NB4 (cell line): ENCODE data around the gene C1QTNF8.

Source experiments
- DNase-seq: peaks from one replicate; pipeline ENCODE4 v3.0.0; 2010; ENCODE audit warnings: low read depth
- H3K4me3 ChIP-seq: one replicate; pipeline ENCODE4 v1.5.1; 2011; ENCODE audit warnings: mild to moderate bottlenecking, low read depth, low read length, moderate library complexity
- CTCF ChIP-seq: IDR thresholded peaks from one replicate; pipeline ENCODE4 v1.5.1; 2012; ENCODE audit warnings: low read depth, low read length
- MAX ChIP-seq: IDR thresholded peaks from 2 replicates; pipeline ENCODE4 v1.6.1; 2011; ENCODE audit warnings: low read depth, low read length
- MYC ChIP-seq: IDR thresholded peaks from 2 replicates; pipeline ENCODE4 v1.6.1; 2011; ENCODE audit warnings: low read depth, low read length
- POLR2A ChIP-seq: IDR thresholded peaks from 2 replicates; pipeline ENCODE4 v1.6.1; 2011; ENCODE audit warnings: mild to moderate bottlenecking; ENCODE audit not compliant: insufficient read length; ENCODE audit errors: extremely low read depth

Gene C1QTNF8

GRCh38 chr16:1075546-1075945, 20.5 kb downstream of the C1QTNF8 start:
- no peak for DNase-seq
- no peak for TF ChIP-seq POLR2A
- no peak for TF ChIP-seq CTCF
- TF ChIP-seq MAX, result no peak
- TF ChIP-seq MYC, result no peak
- no peak overlapping the region for H3K4me3 ChIP-seq

DNA sequence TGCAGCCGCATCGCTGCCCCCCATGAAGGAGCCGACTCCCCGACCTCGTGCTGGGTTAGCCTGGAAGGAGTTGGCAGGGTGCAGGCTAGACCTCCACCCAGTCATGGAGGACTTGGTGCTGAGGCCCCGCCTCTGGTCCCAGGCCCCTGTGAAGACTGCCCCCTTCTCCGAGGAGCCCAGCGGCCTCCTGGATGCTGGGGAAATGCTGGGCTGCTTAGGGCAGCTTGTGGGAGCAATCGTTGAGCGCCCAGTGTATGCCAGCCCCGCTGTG, 21.7 kb downstream of the C1QTNF8 start:
- no peak overlapping the region for H3K4me3 ChIP-seq
- no peak for DNase-seq
- TF ChIP-seq CTCF (no peak), POLR2A (no peak), MYC (no peak), MAX (no peak)

DNA sequence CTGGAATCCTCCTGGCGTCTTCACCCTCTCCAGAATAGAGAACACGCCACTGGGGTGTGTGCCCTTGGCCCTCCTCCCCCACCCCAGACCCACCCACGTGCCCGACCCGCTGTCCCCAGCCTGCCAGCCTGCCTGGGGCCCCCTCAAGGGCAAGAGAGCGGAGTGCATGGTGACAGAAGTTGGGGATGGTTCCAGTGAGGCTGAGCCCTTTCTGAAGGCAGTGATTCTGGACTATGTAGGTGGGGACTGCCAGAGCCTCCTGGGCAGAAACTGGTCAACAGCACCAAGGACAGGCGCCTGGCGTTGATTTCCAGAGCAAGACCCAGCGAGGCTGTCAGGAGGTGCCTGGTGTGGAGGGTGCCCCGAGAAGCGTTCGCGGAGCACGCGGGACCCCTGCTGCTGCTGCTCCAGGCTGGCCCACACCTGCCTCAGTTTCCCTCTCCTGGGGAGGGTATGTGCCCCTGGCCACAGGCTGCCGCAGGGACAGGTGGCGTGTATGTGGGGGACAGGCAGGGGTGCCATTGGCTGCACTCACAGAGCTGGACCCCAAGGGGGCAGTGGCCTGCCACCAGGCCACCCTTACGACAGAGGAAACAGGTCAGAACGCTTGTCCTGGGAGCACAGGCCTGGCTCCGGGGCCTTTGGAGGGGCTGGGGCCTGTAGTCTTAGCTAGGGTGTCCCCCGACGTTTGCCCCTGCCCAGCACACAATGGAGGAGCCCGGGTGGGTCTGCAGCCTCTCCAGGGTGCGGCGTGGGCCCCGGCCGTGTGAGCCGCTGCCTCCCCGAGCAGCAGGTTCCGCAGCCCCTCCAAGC, 22.3 kb downstream of the C1QTNF8 start:
- TF ChIP-seq POLR2A (no peak), MAX (no peak), CTCF (no peak), MYC (no peak)
- DNase-seq, result no peak
- no peak overlapping the region for H3K4me3 ChIP-seq

DNA sequence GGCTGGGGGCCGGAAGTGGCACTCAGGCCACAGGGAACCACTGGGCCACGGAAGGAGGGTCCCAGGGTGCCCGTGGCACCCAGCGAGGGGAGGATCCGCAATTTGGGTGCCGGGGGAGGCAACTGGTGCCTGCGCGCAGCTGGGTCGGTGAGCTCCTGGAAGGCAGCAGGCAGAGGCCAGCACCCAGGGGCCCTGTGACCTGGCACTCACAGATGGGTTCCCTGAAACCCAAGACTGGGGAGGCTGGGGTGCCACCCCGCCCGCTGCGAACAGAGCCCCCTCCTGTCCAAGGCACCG, 22.8 kb downstream of the C1QTNF8 start:
- no peak overlapping the region for H3K4me3 ChIP-seq
- DNase-seq, result no peak
- TF ChIP-seq POLR2A, result no peak
- TF ChIP-seq MYC, result no peak
- no peak for TF ChIP-seq CTCF
- no peak for TF ChIP-seq MAX

- H3K4me3 ChIP-seq, result no peak within 1 kb of the TSS
- DNase-seq, result no peak
- no peak for TF ChIP-seq MAX
- no peak for TF ChIP-seq CTCF
- no peak for TF ChIP-seq MYC
- no peak for TF ChIP-seq POLR2A
These were observed 23.4 kb downstream of the C1QTNF8 start, which contains the start of gene SSTR5 for GRCh38 chr16:1072526-1073261. Gene SSTR5 (plus strand): TSS chr16:1072747. CDS start chr16:1078869, 6,122 bp downstream.
